ENCODE data around the gene LRRC53. TPM values are rescaled to one million over a fixed set of nuclear protein-coding genes. Genes with fewer than 3 reads are reported as not detected.

LRRC53 gene
- polyA plus RNA-seq, 1 experiment: not detected

- ChIA-PET CTCF (interaction anchor here (1.2 to 1.7 kb wide), 5 partner anchors 11 to 263 kb away, joined by 3 to 5 read pairs (median 4); no protein-coding TSS in a partner anchor), POLR2A (no interaction called here)
- peak; percentile 52 for TF ChIP-seq CTCF (IDR thresholded peaks at IDR 0.05; ENCODE audit: insufficient read depth, low read depth, low read length)
- no peaks in the 10 kb centered on the region for H3K27me3 ChIP-seq (ENCODE audit: control insufficient read depth, insufficient read depth, low read length)
- no peak overlapping the region for H3K4me3 ChIP-seq (ENCODE audit: low read depth, low read length)
- no peaks in the 10 kb centered on the region for H3K36me3 ChIP-seq (ENCODE audit: control insufficient read depth, insufficient read depth, low read length)
- no peak for DNase-seq (ENCODE audit: low read depth)
These were observed 43.3 kb downstream of the LRRC53 start for GRCh38 chr1:74468982-74469603.

- no peak for DNase-seq (ENCODE audit: low read depth)
- H3K36me3 ChIP-seq (ENCODE audit: control insufficient read depth, insufficient read depth, low read length): no peaks in the 10 kb centered on the region
- ChIA-PET CTCF (interaction anchor here (1.2 to 1.7 kb wide), 5 partner anchors 12 to 264 kb away, joined by 3 to 5 read pairs (median 4); no protein-coding TSS in a partner anchor), POLR2A (no interaction called here)
- H3K27me3 ChIP-seq (ENCODE audit: control insufficient read depth, insufficient read depth, low read length): no peaks in the 10 kb centered on the region
- TF ChIP-seq CTCF (IDR thresholded peaks at IDR 0.05; ENCODE audit: insufficient read depth, low read depth, low read length): no peak
- H3K4me3 ChIP-seq (ENCODE audit: low read depth, low read length): no peak overlapping the region
These were observed 44.5 kb downstream of the LRRC53 start for GRCh38 chr1:74467786-74468377.

- no peak for DNase-seq (ENCODE audit: low read depth)
- Histone ChIP-seq H3K4me3 (ENCODE audit: low read depth, low read length) (no peak overlapping the region), H3K27me3 (ENCODE audit: control insufficient read depth, insufficient read depth, low read length) (no peaks in the 10 kb centered on the region), H3K36me3 (ENCODE audit: control insufficient read depth, insufficient read depth, low read length) (no peaks in the 10 kb centered on the region)
- CTCF ChIA-PET: no interaction called here
- no peak for TF ChIP-seq CTCF (IDR thresholded peaks at IDR 0.05; ENCODE audit: insufficient read depth, low read depth, low read length)
- POLR2A ChIA-PET: no interaction called here
These were observed 47.2 kb downstream of the LRRC53 start for GRCh38 chr1:74465193-74465681.

- ChIA-PET CTCF (no interaction called here), POLR2A (no interaction called here)
These were observed 48.4 kb downstream of the LRRC53 start for GRCh38 chr1:74464037-74464436.

More at GRCh38 chr1:74464037-74464436, 48.4 kb downstream of the LRRC53 start:
- DNase-seq (ENCODE audit: low read depth): no peak
- no peak for TF ChIP-seq CTCF (IDR thresholded peaks at IDR 0.05; ENCODE audit: insufficient read depth, low read depth, low read length)
- Histone ChIP-seq H3K36me3 (ENCODE audit: control insufficient read depth, insufficient read depth, low read length) (no peaks in the 10 kb centered on the region), H3K27me3 (ENCODE audit: control insufficient read depth, insufficient read depth, low read length) (no peaks in the 10 kb centered on the region), H3K4me3 (ENCODE audit: low read depth, low read length) (no peak overlapping the region)

All from BJ (cell line).